Uterus (tissue), 2 donors: Measurements from ENCODE around the gene LSAMP.

Experiments
- CTCF ChIP-seq, 4 experiments: fragments of 200-600 bp in 2 of 4; fragments of 450-650 bp in 2 of 4; sonication (generic) in 2 of 4; IDR thresholded peaks; one replicate each; pipeline ENCODE4 v1.5.1; 2016 to 2019; ENCODE audit warnings: antibody characterized with exemption in 4 of 4, mild to moderate bottlenecking in 2 of 4, moderate library complexity in 1 of 4
- POLR2A ChIP-seq, 2 donors: fragments of 450-650 bp; IDR thresholded peaks; one replicate each; pipeline ENCODE4 v1.6.1; 2016; ENCODE audit warnings: antibody characterized with exemption in 2 of 2, mild to moderate bottlenecking in 1 of 2, moderate library complexity in 1 of 2

DNA sequence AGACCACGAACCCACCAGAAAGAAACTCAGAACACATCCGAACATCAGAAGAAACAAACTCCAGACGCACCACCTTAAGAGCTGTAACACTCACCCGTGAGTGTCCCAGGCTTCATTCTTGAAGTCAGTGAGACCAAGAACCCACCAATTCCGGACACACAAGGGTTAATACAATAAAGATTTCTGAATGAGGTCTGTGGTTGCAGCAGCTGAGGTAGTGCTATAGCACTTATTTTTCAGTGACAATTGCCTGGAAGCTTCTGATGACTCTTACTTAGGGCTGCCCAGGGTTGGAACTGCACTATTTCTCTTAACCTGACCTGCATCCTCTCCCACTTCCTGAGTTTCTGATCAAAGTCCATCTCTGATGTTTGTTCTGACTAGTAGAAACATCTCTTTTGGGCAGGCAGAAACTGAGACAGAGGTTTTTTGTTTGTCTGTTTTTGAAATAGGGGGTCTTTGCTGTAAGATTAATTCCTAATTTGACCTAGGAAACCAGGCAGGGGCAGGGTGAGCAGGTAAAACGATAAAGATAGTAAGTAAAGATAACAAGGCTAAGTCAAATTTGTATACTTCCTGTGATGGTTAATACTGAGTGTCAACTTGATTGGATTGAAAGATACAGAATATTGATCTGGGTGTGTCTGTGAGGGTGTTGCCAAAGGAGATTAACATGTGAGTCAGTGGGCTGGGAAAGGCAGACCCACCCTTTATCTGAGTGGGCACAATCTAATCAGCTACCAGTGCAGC lies 652.9 kb downstream of the LSAMP start:
- TF ChIP-seq CTCF (IDR thresholded peaks at IDR 0.05), result no peak
- TF ChIP-seq POLR2A (IDR thresholded peaks at IDR 0.05), result no peak
